Activated naive CD4-positive, alpha-beta T cell treated with anti-CD3 and anti-CD28 coated beads for 36 hours (primary cell): ENCODE data around the gene ATG9A. TPM values are rescaled to one million over a fixed set of nuclear protein-coding genes. Genes with fewer than 3 reads are reported as not detected.
A peak's percentile ranks its signal among the peaks of the same experiment; 100 is the strongest.

Experiments
- CTCF ChIA-PET: fragments of 350-600 bp; sonication (Branson Sonifier 250); formaldehyde crosslinking; loops from one replicate; lab custom pipeline; 2021; ENCODE audit warnings: antibody characterized with exemption; lab: Charles Lee
- DNase-seq: peaks from one replicate; pipeline ENCODE4 v3.0.0-alpha.2; 2020
- H3K27ac Mint-ChIP-seq: one replicate; pipeline ENCODE4 v1.8.0; 2021; ENCODE audit warnings: mild to moderate bottlenecking, mixed read lengths
- H3K27me3 Mint-ChIP-seq: one replicate; pipeline ENCODE4 v1.8.0; 2021; ENCODE audit warnings: low read depth, mixed read lengths
- H3K36me3 Mint-ChIP-seq: one replicate; pipeline ENCODE4 v1.8.0; 2021; ENCODE audit warnings: low read depth, mixed read lengths
- H3K4me1 Mint-ChIP-seq: one replicate; pipeline ENCODE4 v1.8.0; 2021; ENCODE audit warnings: low read depth, mixed read lengths
- H3K4me3 Mint-ChIP-seq: one replicate; pipeline ENCODE4 v1.8.0; 2021; ENCODE audit warnings: mild to moderate bottlenecking, moderate library complexity, mixed read lengths
- H3K9me3 Mint-ChIP-seq: one replicate; pipeline ENCODE4 v1.8.0; 2021; ENCODE audit warnings: mixed read lengths
- intact Hi-C: fragments of 100-400 bp; cut with micrococcal nuclease; formaldehyde crosslinking; loops from one replicate; pipeline ENCODE4 v1.15.1; 2023
- total RNA-seq, 2 experiments: library from RNA; stranded (reverse); gene quantifications; one replicate each; pipeline ENCODE4 v1.2.3, GENCODE V29; 2021

ATG9A gene
- total RNA-seq, 2 experiments from 2014 or later: 26.0 to 27.7 TPM

DNA sequence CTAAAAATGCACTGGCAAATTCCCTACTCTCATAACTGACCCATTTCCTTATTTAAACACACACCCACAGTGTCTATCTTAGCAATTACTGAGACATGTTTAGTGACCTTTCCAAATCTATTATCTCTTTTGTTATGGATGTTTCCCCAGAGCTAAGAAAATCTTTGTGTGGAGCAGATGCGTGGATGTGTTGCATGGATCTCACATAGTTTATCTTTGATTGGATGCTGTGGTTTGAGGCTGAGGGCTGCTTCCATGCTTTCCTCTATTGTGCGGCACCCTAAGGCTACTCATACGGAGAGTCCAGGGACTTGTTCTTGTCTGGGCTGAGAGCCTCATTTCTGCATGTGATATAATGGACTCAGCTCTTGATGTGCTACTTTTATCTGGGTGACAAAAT is 4.9 kb upstream of the ATG9A start:
- no peak overlapping the region for H3K27ac Mint-ChIP-seq
- no peaks in the 10 kb centered on the region for H3K9me3 Mint-ChIP-seq
- H3K36me3 Mint-ChIP-seq: peaks cover 54% of the 10 kb centered on the region
- no peak overlapping the region for H3K4me3 Mint-ChIP-seq
- CTCF ChIA-PET: interaction anchor here (0.9 to 1.1 kb wide), 2 partner anchors 61 to 64 kb away, joined by 3 to 6 read pairs; no protein-coding TSS in a partner anchor
- intact Hi-C loops: no loop called here
- no peak for DNase-seq
- no peaks in the 10 kb centered on the region for H3K27me3 Mint-ChIP-seq
- H3K4me1 Mint-ChIP-seq: peaks cover 31% of the 10 kb centered on the region

GRCh38 chr2:219230059-219230540 is 664 bp upstream of the ATG9A start:
- Mint-ChIP-seq H3K9me3 (no peaks in the 10 kb centered on the region), H3K27me3 (no peaks in the 10 kb centered on the region), H3K27ac (peak overlapping the region; percentile 97), H3K4me1 (peaks cover 48% of the 10 kb centered on the region), H3K36me3 (peaks cover 43% of the 10 kb centered on the region), H3K4me3 (peak overlapping the region; percentile 96)
- intact Hi-C loops: no loop called here
- peak; percentile 63 for DNase-seq
- CTCF ChIA-PET: interaction anchor here (0.9 to 2.2 kb wide), 9 partner anchors 9 to 69 kb away, joined by 3 to 8 read pairs (median 4); partner anchors contain the start of genes GLB1L and STK16

GRCh38 chr2:219228911-219229304 is 528 bp downstream of the ATG9A start:
- peak overlapping the region; percentile 96 for H3K4me3 Mint-ChIP-seq
- peak overlapping the region; percentile 53 for H3K27ac Mint-ChIP-seq
- H3K9me3 Mint-ChIP-seq: no peaks in the 10 kb centered on the region
- peaks cover 43% of the 10 kb centered on the region for H3K36me3 Mint-ChIP-seq
- intact Hi-C loops: loop anchor here (1.0 to 10.0 kb wide), 12 partner anchors 11 to 661 kb away; partner anchors contain the start of genes ABCB6, CNOT9, DNAJB2 and GLB1L
- no peaks in the 10 kb centered on the region for H3K27me3 Mint-ChIP-seq
- no peak for DNase-seq
- peaks cover 44% of the 10 kb centered on the region for H3K4me1 Mint-ChIP-seq
- CTCF ChIA-PET: interaction anchor here (0.8 to 2.2 kb wide), 7 partner anchors 10 to 67 kb away, joined by 3 to 8 read pairs (median 4); partner anchors contain the start of genes ABCB6, GLB1L and STK16

- H3K27ac Mint-ChIP-seq: peak overlapping the region; percentile 53
- H3K4me3 Mint-ChIP-seq: peak overlapping the region; percentile 96
- no peaks in the 10 kb centered on the region for H3K27me3 Mint-ChIP-seq
- no peak for DNase-seq
- intact Hi-C loops: loop anchor here (10.0 kb wide), 1 partner anchor 513 kb away; the partner anchor contains the start of gene TTLL4
- H3K4me1 Mint-ChIP-seq: peaks cover 38% of the 10 kb centered on the region
- CTCF ChIA-PET: interaction anchor here (0.8 to 2.2 kb wide), 5 partner anchors 9 to 67 kb away, joined by 3 to 8 read pairs (median 3); partner anchors contain the start of genes ABCB6, GLB1L and STK16
- H3K36me3 Mint-ChIP-seq: peaks cover 42% of the 10 kb centered on the region
- H3K9me3 Mint-ChIP-seq: no peaks in the 10 kb centered on the region
Measured at GRCh38 chr2:219228041-219228910, 1.2 kb downstream of the ATG9A start.

GRCh38 chr2:219225350-219225749 is 4.1 kb downstream of the ATG9A start:
- DNase-seq: no peak
- Mint-ChIP-seq H3K27me3 (no peaks in the 10 kb centered on the region), H3K27ac (no peak overlapping the region), H3K36me3 (peaks cover 34% of the 10 kb centered on the region), H3K9me3 (no peaks in the 10 kb centered on the region), H3K4me1 (peaks cover 20% of the 10 kb centered on the region), H3K4me3 (no peak overlapping the region)
- CTCF ChIA-PET: no interaction called here
- intact Hi-C loops: loop anchor here (10.0 kb wide), 1 partner anchor 511 kb away; the partner anchor contains the start of gene TTLL4

DNA sequence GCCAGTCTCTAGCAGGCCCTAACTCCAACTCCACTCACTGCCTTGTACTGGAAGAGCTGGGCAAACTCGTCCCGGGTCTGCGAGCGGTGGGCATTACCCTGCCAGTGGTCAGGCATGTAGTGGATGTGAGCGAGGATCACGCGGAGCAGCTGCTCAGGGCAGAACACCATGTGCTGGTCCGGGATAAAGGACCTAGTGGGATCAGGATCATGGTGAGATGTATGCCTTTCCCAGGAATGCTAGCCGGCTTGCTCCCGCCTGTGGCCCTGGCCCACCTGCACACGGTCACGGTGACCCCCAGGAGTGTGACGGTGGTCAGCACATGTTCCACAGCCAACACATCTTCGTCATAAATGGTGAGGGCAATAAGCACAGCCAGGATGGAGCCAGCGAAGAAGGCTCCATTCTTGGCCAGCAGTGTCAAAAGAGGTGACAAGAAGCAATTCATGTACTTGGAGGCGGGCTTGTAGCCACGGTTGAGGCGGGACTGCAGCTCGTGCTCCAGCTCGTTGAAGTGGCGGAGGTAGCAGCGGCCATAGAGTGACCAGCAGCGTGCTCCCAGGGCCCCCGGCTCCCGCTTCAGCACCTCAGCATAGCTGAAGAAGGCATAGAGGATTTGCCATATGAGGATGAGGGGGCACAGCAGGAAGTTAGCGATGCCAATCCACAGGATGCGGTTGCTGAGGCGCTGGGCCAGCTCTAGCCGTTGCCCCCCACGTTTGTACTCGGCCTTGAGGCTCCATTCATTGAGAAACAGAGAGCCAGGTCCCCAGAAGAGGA is 5.4 kb downstream of the ATG9A start:
- Mint-ChIP-seq H3K27ac (no peak overlapping the region), H3K4me1 (peaks cover 22% of the 10 kb centered on the region), H3K36me3 (peaks cover 34% of the 10 kb centered on the region), H3K27me3 (no peaks in the 10 kb centered on the region), H3K4me3 (no peak overlapping the region), H3K9me3 (no peaks in the 10 kb centered on the region)
- CTCF ChIA-PET: interaction anchor here (1.0 to 1.2 kb wide), 2 partner anchors 64 to 71 kb away, joined by 3 to 5 read pairs; no protein-coding TSS in a partner anchor
- intact Hi-C loops: loop anchor here (10.0 kb wide), 1 partner anchor 509 kb away; the partner anchor contains the start of gene TTLL4
- DNase-seq: no peak

DNA sequence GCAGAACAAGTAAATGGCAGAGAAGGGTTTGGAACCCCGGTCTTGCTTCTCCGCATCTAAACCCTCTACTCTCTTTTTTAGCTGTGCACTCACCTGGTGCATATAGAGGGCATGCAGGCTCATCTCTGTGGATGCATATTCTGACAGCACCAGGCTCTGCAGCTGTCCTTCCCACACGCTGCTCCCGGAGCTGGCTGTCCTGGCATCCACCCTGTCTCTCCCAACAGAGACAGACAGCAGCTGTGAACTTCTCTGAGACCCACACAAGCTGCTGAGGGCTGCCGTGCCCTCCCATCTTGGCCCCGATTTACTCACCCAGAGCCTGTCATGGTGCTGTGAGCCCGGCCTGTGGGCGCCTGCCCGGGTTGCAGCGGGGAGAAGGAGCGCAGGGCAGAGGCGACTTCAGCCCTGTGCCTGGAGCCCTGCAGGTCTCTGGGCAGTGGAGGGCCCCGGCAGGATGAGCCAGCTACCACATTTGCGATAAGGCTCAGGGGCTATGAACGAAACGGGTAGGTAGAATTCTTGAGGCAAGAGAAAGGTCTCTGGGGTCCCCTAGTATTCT is 7.4 kb downstream of the ATG9A start:
- H3K36me3 Mint-ChIP-seq: peaks cover 32% of the 10 kb centered on the region
- intact Hi-C loops: loop anchor here (10.0 kb wide), 1 partner anchor 507 kb away; the partner anchor contains the start of gene TTLL4
- H3K27ac Mint-ChIP-seq: no peak overlapping the region
- H3K27me3 Mint-ChIP-seq: no peaks in the 10 kb centered on the region
- no peaks in the 10 kb centered on the region for H3K9me3 Mint-ChIP-seq
- CTCF ChIA-PET: interaction anchor here (1.1 kb wide), 1 partner anchor 74 kb away, joined by 3 read pairs; no protein-coding TSS in a partner anchor
- no peak for DNase-seq
- peaks cover 15% of the 10 kb centered on the region for H3K4me1 Mint-ChIP-seq
- no peak overlapping the region for H3K4me3 Mint-ChIP-seq

- H3K36me3 Mint-ChIP-seq: peaks cover 31% of the 10 kb centered on the region
- no peak overlapping the region for H3K27ac Mint-ChIP-seq
- peaks cover 25% of the 10 kb centered on the region for H3K4me1 Mint-ChIP-seq
- H3K9me3 Mint-ChIP-seq: no peaks in the 10 kb centered on the region
- no peak for DNase-seq
- intact Hi-C loops: loop anchor here (10.0 kb wide), 1 partner anchor 506 kb away; the partner anchor contains the start of gene TTLL4
- H3K27me3 Mint-ChIP-seq: no peaks in the 10 kb centered on the region
- CTCF ChIA-PET: no interaction called here
- H3K4me3 Mint-ChIP-seq: no peak overlapping the region
Measured at GRCh38 chr2:219220652-219221402, 8.6 kb downstream of the ATG9A start.

DNA sequence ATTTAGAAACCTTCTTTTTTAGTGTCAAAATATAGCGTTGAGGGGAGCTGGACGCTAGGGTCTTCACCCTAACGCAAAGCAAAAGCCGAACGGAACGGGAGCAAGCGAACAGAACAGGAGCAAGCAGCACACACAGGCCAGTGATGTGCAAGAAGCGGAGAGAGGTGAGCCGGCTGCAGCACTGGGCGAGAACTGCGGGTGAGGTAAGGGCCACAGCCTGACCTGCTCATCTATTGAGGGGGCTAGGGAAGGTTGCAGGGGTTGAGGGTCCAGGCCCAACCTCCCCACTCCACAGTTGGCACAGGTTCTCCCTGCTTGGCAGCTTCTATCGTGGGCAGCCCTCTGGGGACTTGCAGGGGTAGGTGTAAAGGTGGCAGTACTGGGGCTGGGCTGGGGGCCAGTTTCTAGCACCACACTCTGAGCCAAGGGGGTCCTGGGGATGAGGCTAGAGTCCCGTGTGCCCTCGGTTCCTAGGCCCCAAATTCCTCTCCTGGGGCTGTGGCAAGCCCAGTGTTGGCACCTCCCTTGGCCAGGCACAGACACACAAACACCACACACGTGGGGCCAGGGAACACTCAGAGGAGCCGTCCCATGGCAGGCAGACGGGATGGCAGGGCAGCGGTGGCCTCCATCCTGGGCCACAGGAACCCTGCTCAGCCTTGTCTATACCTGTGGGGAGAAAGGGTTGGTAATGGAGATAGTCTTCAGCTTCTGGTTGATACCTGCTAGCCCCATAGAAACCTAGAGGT is 9.5 kb downstream of the ATG9A start:
- DNase-seq: no peak
- Mint-ChIP-seq H3K27ac (no peak overlapping the region), H3K27me3 (no peaks in the 10 kb centered on the region), H3K4me1 (peaks cover 25% of the 10 kb centered on the region), H3K4me3 (no peak overlapping the region), H3K9me3 (no peaks in the 10 kb centered on the region), H3K36me3 (peaks cover 27% of the 10 kb centered on the region)
- CTCF ChIA-PET: no interaction called here
- intact Hi-C loops: loop anchor here (1.0 to 10.0 kb wide), 7 partner anchors 13 to 505 kb away; partner anchors contain the start of genes DNAJB2, DNPEP, GLB1L and STK16
